NCI-H1417 (cell line): Measurements from ENCODE around the gene EFCAB13.
"Not testable (repeated sequence)": the region's sequence is repeated elsewhere in the genome, so short reads cannot be mapped to it uniquely, and the experiment has no call there.

ENCODE experiments used
- DNase-seq, 3 experiments: peaks; one replicate each; lab custom pipeline; 2025; lab: John Stamatoyannopoulos, UW

EFCAB13 gene

DNA sequence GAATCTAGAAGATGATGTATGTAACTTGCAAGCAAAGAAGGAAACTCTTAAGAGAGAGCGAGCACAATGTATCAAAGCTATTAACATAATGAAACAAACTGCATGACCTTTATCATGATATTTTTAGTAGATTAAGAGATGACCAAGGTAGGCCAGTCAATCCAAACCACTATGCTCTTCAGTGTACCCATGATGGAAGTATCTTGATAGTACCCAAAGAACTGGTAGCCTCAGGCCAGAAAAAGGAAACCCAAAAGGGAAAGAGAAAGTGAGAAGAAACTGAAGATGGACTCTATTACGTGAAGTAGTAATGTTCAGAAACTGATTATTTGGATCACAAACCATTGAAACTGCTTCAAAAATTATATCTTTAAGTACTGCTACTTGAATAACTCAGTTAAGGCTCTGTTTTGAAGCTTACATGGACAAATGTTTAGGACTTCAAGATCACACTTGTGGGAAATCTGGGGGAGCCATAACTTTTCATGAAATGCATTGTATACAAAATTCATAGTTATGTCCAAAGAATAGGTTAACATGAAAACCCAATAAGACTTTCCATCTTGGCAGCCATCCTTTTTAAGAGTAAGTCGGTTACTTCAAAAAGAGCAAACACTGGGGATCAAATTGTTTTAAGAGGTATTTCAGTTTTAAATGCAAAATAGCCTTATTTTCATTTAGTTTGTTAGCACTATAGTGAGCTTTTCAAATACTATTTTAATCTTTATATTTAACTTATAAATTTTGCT is 102.3 kb downstream of the EFCAB13 start:
- not testable (repeated sequence) for DNase-seq

DNA sequence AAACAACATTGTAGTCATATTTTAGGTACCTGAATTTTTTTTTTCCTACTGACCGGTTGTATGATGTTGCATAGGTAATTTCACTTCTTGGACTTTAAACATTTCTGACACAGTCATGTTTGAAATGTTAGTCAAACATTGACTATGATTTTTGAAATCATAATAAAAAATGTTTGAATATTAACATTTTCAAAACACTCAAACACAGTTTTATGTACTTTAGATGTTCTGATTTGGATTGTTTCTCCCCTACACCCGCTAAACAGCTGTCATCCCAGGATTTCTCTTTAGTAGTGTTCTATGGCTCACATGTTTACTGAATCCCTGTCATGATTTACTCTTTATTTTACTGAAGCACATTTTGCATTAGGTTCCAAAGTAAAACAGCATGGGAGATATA is 104.2 kb downstream of the EFCAB13 start:
- no peak for DNase-seq

DNA sequence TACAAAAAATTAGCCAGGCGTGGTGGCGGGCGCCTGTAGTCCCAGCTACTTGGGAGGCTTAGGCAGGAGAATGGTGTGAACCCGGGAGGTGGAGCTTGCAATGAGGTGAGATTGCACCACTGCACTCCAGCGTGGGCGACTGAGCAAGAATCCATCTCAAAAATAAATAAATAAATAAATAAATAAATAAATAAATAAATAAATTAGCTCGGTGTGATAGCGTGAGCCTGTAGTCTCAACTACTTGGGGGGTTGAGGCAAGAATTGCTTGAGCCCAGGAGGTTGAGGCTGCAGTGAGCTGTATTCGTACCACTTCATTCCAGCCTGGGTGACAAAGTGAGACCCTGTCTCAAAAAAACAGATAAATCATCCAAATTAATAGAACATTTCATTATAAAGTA is 108.5 kb downstream of the EFCAB13 start:
- not testable (repeated sequence) for DNase-seq

DNA sequence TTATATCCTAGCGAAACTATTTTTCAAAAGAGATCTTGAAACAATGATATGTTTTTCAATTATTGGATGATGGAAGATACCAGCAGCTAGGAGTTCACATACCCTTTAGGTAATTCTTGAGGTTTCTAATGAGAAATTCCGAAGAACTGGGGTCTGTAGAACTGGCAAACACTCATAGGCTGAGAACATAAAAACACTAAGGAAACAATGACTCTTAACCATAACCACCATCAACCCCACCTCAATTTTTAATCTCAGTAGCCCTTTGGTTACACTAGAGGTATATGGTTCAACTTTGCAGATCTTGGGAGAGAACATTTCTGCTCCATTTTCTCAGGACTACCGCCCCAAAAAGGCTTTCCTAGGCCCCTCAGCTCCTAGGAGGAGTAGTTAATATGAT is 141.4 kb downstream of the EFCAB13 start:
- no peak for DNase-seq

DNA sequence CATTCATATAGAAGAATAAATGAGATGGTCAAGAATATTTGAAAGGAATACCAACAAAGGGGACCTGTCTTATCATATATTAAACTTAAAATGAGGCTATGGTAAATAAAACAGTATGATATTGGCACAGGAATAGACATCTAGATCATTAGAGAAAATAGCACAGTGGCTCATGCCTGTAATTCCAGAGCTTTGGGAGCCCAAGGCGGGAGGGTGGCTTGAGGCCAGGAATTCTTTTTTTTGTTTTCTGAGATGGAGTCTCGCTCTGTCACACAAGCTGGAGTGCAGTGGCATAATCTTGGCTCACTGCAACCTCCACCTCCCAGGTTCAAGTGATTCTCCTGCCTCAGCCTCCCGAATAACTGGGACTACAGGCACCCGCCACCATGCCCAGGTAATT is 143.2 kb downstream of the EFCAB13 start:
- DNase-seq, result not testable (repeated sequence)

DNA sequence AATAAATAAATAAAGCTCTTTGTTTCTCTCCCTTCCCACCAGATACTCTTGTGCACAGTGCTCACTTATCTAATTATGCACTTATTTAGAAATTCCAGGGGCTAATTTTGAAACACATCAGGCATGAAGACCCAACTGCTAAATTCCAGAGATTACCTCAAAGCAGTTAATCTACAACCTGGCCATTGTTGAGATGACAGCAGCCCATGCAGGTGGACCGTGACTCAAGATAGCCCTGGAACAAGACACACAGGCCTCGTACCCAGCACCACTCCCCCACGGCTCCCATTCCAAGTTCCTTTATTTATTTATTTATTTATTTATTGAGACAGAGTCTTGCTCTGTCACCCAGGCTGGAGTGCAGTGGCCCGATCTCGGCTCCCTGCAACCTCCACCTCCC is 147.1 kb downstream of the EFCAB13 start:
- DNase-seq, result no peak

DNA sequence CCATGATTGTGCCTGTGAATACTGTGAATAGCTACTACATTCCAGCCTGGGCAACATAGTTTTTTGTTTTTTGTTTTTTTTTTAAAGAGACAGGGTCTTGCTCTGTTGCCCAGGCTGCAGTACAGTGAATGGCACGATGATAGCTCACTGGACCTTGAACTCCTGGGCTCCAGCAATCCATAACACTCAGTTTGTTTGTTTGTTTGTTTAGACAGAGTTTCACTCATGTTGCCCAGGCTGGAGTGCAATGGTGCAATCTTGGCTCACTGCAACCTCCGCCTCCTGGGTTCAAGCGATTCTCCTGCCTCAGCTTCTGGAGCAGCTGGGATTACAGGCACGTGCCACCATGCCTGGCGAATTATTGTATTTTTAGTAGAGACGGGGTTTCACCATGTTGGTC is 148.3 kb downstream of the EFCAB13 start:
- DNase-seq, result not testable (repeated sequence)
